ENCODE measurements around the gene RNASEL.

Gene RNASEL

DNA sequence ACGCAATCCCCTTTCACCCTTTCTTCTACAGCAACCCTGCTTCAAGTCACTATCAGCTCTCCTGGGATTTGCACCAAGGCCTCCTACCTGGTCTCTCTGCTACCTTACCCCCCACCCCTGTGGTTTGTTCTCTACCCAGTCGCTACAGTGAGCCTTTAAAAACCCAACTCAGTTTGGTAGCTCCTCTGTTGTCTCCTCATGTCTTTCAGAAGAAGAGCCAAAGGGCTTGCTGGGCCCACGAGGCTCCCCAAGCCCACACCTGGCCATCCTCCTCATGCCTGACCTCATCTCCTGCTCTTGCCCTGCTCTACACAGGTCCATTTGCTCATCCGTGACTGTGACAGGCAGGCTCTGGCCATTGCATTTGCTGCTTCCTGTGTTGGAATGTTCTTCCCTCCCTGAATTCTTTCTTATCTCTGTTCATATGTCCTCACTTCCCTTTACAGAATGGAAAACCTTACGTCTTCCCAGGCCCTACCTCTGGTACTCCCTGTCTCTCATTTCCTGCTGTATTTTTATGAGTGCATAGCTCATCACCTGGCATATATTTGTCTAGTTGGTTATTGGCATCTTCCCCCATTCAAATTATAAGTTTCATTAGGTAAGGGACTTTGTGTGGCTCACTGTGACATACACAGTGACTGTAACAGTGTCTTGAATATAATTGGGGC lies 11.8 kb upstream of the RNASEL start:
- DNase-seq (ENCODE audit: low read depth, low spot score), result no peak

DNA sequence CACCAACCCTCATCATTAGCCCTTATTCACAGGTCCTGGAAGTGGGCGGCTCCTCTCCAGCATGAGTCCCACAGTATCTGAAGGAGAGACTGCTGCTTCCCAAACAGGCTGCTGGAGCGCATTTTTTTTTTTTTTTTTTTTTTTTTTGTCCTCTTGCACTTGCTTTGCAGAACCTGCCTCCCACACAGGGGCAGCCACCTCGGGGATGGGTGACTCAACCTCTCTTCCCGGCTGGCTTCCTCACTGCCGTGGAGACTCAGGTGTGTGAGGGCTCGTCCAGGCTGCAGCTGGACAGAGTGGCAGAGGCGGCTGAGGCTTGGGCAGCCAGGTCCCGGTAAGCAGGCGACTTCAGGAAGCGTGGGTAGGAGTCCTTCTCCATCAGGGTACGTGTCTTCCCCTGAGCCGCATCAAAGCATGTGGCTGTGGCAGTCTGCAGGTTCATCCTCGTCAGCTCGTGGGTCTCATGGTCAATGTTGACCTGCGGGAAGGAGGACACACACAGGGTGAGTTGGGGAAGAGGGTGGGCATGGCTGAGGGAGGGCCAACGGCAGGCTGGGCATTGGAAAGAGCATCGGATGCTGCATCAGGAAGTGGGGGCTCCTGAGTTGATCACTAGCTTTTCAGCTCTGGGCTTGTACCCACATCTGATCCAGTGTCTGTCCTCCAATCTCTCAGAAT lies 11.1 kb upstream of the RNASEL start:
- DNase-seq (ENCODE audit: low read depth, low spot score), result no peak

DNA sequence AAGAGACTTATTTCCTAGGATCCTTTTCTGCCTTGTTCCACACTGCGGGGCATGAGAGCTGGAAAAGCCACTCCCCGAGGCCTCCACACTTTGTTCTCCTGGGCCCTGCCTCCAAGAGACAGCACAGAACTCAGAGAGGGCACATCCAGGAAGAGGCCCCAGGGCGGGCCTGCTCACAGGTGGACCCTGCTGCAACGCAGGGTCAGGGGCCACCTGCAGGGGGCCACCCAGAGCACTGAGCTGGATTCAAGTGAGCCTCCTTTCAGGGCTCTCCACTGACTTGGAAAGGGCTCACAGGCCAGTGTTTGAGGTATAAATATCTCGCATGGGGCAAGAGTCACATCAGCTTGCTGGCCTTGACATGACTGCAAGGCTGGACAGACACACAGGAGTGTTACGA lies 10.3 kb upstream of the RNASEL start:
- DNase-seq (ENCODE audit: low read depth, low spot score), result no peak

GRCh38 chr1:182598296-182598695 lies 9.2 kb upstream of the RNASEL start:
- DNase-seq (ENCODE audit: low read depth, low spot score), result no peak

DNA sequence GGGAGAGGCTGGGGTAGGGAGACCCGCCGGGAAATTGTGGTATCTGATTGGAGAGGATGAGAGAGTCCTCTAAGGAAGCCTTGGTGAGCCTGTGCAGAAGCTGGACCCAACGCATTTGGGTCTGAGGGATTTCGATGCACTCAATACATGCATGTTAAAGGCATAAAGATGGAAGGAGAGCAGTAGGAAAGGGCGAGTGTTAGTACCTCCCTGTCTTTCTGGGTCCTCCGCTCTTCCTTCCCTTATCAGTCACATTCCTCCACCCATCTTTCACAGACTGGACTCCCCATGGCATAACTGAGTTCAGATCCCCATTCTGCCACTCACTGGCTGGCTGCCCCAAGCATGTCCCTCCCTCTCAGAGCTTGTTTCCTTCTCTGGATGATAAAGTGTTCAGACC lies 7.9 kb upstream of the RNASEL start:
- DNase-seq (ENCODE audit: low read depth, low spot score), result no peak

DNA sequence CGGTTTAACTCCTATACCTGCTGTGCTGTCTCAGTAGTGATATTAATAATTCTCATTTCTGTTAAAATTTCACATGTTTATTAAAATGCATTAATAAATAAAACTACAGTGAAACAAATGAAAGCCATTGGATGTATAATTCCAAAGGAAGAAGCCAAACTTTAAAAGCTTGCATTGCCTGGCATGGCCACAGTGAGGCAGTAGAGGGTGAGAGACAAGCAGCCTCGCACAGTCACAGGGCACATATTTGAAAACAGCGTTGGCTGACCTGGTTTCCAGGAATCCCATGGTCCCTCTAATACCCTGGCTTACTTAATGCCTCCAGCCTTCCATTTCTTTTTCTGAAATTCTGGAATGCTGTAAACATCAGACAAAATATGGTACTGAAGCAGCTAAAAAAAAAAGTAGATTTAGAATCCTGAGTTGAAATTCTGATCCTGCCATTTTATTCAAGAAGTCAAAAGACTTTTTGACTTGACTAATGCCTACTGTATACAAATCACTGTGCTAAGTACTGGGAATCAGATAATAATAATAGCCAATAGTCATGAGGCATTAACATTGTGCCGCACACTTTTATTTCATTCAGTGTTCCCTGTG lies 6.7 kb upstream of the RNASEL start:
- no peak for DNase-seq (ENCODE audit: low read depth, low spot score)

GRCh38 chr1:182589931-182590330 lies 875 bp upstream of the RNASEL start:
- no peak for DNase-seq (ENCODE audit: low read depth, low spot score)

DNA sequence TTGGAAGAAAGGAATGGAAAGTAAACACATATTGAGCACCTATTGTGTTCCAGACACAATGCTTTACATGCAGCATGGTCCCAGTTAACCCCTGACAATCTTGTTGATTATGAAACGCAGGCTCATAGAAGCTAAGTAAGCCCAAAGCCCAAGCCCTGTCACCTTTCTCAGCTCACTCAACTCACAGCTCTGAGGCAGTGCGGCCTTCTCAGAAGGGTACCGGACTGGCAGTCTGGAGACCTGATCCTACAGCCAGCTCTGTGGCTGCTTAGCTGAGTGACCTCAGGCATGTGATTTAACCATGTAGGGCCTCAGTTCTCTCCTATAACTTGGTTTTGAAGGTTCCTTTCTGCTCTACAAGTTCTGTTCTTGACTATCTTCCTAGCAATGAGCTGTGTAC lies 464 bp upstream of the RNASEL start:
- no peak for DNase-seq (ENCODE audit: low read depth, low spot score)

GRCh38 chr1:182587666-182588499 lies 1.2 kb downstream of the RNASEL start:
- no peak for DNase-seq (ENCODE audit: low read depth, low spot score)

DNA sequence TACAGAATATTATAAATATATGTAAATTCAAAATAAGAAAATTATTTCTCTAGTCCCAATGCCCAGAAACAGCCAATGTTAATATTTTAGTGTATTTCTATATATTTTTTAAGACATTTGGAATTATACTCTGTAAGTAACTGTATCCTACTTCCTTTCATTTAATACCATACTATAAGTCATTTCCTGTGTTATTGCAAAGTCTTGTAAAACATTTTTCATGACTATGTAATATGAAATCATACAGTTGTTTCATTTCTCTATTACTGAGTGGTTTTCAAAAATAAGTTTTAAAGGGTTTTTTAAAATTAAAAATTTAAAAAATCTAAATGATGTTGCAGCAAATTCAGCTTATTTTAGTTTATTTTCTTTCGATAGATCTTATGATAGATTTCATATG lies 2.0 kb downstream of the RNASEL start:
- no peak for DNase-seq (ENCODE audit: low read depth, low spot score)

- DNase-seq (ENCODE audit: low read depth, low spot score), result no peak
Observed at GRCh38 chr1:182586380-182586779, 2.7 kb downstream of the RNASEL start.

DNA sequence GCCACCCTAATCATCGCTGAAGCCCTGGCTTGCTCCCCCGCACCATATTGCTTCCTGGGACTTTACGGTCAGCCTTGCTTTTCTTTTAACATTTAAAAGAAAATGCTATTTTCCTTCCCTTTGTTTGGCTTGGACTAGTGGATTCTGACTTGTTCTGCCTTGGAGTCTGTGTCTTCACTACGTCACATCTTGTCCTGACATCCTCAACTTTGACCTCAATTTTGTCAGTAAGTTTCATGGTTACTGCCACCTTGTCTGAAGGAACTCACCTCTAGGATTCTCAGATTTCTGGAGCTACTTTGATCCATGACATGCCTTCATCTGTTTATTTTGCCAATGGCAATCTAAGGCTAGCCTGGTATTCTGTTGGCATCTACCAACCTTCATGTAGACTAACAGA lies 4.3 kb downstream of the RNASEL start:
- DNase-seq (ENCODE audit: low read depth, low spot score), result no peak

GRCh38 chr1:182580736-182581135 lies 8.3 kb downstream of the RNASEL start:
- DNase-seq (ENCODE audit: low read depth, low spot score), result no peak

DNA sequence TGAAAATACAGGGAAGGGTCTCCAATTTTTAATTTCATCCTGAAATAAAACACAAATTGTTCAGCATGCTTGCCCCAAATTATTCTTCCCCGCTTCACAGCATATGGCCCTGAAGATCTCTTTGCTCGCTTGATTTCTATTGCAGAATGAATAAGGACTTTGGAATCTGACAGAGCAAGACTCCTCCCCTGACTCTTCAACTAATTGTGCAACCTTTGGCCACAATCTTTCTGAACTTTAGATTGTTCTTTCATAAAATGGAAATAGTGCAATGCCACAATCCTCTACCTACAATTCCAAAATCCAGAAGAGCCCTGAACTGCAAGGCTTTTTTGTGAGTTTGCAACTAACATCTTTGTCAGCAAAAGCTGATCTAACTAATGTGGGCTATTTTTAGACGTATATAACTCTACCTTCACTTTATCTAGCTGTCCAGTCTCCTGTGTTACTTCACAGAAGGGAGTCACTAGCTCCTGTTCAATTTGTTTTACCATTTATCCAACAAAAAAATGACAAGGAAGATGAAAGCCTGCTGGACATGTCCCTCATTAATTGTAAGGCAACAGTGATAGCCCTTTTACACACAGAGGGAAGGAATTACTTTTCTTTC lies 13.4 kb downstream of the RNASEL start:
- no peak for DNase-seq (ENCODE audit: low read depth, low spot score)

DNA sequence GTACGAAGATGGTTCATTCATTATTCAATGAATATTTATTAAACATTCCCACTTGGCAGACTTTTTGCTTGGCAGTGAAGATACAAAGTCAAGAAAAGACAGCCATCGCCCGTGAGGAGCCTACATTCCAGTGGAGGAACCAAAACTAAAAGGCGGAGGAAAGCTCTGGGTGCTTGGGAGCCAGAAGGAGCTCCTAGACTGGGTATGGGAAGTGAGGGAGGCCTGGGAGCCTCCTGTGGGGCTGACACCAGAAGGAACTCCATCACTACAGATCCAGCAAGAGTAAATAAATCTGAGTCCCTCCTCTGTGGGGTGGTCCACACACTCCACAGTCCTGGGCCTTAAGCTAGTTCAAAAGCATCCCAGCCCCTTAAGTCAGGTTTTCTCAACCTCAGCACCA lies 14.9 kb downstream of the RNASEL start:
- DNase-seq (ENCODE audit: low read depth, low spot score), result no peak

DNA sequence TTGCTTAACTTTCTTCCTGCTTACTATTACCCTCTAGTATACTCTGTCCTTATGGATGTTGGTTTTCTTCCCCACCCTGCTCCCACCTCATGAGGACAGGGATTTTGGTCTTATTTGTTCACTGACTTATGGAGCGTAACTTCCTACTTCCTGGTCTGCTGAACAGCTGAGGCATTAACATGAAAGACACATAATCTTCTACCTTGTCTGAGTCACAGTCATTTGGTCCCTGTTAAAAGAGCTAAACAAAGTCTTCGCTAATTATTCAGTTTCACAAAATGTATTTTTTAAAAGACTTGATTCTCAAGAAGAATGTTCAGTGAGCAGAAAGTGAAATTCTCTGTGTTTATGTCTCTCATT lies 18.5 kb downstream of the RNASEL start:
- no peak for DNase-seq (ENCODE audit: low read depth, low spot score)

- no peak for DNase-seq (ENCODE audit: low read depth, low spot score)
Observed at GRCh38 chr1:182569939-182570610, 19.0 kb downstream of the RNASEL start.

- DNase-seq (ENCODE audit: low read depth, low spot score), result no peak
Observed at GRCh38 chr1:182568647-182569284, 20.3 kb downstream of the RNASEL start.

DNA sequence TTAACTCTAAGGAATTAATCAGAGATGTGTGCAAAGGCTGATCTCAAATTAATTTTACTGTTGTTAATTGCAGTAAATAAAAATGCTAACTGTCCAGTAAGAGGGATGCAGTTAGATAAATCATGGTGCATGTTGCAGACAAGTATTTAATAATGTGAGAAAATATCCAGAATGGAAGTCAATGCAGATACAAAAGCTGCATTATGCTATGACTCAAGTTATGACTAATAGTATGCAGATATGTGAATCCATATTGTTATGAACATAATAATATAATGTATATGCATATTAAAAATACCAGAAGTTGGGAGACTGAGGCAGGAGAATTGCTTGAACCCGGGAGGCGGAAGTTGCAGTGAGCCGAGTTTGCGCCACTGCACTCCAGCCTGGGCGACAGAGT lies 21.4 kb downstream of the RNASEL start:
- DNase-seq (ENCODE audit: low read depth, low spot score), result no peak

- DNase-seq (ENCODE audit: low read depth, low spot score), result no peak
Observed at GRCh38 chr1:182565537-182565936, 23.5 kb downstream of the RNASEL start.

- no peak for DNase-seq (ENCODE audit: low read depth, low spot score)
Observed at GRCh38 chr1:182564406-182565004, 24.6 kb downstream of the RNASEL start.
